Ishikawa (cell line): ENCODE results near the gene TRRAP.

Experiments
- CEBPB ChIP-seq: IDR thresholded peaks from 2 replicates; pipeline ENCODE4 v1.6.1; 2012
- CREB1 ChIP-seq: IDR thresholded peaks from 2 replicates; pipeline ENCODE4 v1.6.1; 2012; ENCODE audit warnings: low read depth
- EP300 ChIP-seq: IDR thresholded peaks from 2 replicates; pipeline ENCODE4 v1.6.1; 2012; ENCODE audit warnings: borderline replicate concordance
- FOXM1 ChIP-seq: IDR thresholded peaks from 2 replicates; pipeline ENCODE4 v1.6.1; 2012; ENCODE audit warnings: low read depth, borderline replicate concordance
- NFIC ChIP-seq: IDR thresholded peaks from 2 replicates; pipeline ENCODE4 v1.6.1; 2012
- RAD21 ChIP-seq: IDR thresholded peaks from 2 replicates; pipeline ENCODE4 v1.6.1; 2012; ENCODE audit warnings: low read depth
- REST ChIP-seq: IDR thresholded peaks from 2 replicates; pipeline ENCODE4 v1.6.1; 2012; ENCODE audit warnings: low read depth, mild to moderate bottlenecking
- TAF1 ChIP-seq: IDR thresholded peaks from 2 replicates; pipeline ENCODE4 v1.6.1; 2012; ENCODE audit warnings: low read depth, mild to moderate bottlenecking
- TCF12 ChIP-seq: IDR thresholded peaks from 2 replicates; pipeline ENCODE4 v1.6.1; 2012; ENCODE audit warnings: low read depth
- TEAD4 ChIP-seq: IDR thresholded peaks from 2 replicates; pipeline ENCODE4 v1.6.1; 2012
- USF1 ChIP-seq: IDR thresholded peaks from 2 replicates; pipeline ENCODE4 v1.6.1; 2012
- YY1 ChIP-seq: IDR thresholded peaks from 2 replicates; pipeline ENCODE4 v1.6.1; 2012; ENCODE audit warnings: low read depth
- ZBTB7A ChIP-seq: IDR thresholded peaks from 2 replicates; pipeline ENCODE4 v1.6.1; 2012; ENCODE audit warnings: low read depth

GRCh38 chr7:98868450-98868849, 9.9 kb upstream of the TRRAP start:
- TF ChIP-seq NFIC (no peak), USF1 (no peak), FOXM1 (no peak), CREB1 (no peak), EP300 (no peak), REST (no peak), CEBPB (no peak), YY1 (no peak), TEAD4 (no peak), TAF1 (no peak), TCF12 (no peak), RAD21 (no peak), ZBTB7A (no peak)
